ENCODE data around the gene PRKACB.

DNA sequence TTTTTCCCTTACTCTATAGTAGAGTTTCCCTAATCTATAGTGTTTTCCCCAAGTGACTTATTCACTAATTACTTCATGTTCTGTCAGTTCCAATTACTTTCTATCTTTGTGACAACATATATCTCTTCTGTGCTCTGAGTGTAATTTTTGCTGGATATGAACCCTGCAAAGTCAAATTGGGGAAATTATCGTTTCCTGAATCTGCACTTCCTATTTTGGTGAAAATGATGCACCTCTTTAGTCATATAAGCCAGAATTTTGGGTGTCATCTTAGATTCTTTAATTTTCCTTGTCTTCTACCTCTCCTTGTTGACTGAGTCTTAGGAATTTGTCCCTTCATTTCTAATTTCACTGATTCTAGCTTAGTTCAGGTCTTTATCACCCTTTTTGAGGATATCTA, 33.4 kb upstream of the PRKACB start:
- TF ChIP-seq, protein P1, sequence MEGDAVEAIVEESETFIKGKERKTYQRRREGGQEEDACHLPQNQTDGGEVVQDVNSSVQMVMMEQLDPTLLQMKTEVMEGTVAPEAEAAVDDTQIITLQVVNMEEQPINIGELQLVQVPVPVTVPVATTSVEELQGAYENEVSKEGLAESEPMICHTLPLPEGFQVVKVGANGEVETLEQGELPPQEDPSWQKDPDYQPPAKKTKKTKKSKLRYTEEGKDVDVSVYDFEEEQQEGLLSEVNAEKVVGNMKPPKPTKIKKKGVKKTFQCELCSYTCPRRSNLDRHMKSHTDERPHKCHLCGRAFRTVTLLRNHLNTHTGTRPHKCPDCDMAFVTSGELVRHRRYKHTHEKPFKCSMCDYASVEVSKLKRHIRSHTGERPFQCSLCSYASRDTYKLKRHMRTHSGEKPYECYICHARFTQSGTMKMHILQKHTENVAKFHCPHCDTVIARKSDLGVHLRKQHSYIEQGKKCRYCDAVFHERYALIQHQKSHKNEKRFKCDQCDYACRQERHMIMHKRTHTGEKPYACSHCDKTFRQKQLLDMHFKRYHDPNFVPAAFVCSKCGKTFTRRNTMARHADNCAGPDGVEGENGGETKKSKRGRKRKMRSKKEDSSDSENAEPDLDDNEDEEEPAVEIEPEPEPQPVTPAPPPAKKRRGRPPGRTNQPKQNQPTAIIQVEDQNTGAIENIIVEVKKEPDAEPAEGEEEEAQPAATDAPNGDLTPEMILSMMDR (IDR thresholded peaks at IDR 0.05; ENCODE audit: insufficient read depth, low read length, poor library complexity, severe bottlenecking): no peak
- no peak for TF ChIP-seq EZH2phosphoT487 (conservative IDR thresholded peaks at IDR 0.05; ENCODE audit: low read length)

All from SU-DHL-6 (cell line).